Panc1 (cell line): Measurements from ENCODE around the gene RIOK2. TPM values are rescaled to one million over a fixed set of nuclear protein-coding genes. Genes with fewer than 3 reads are reported as not detected.

Experiments used
- ATAC-seq: fragments of 200-7000 bp; cut with Tn5 transposase; 2 replicates; pipeline ENCODE4 v1.9.1; 2020; ENCODE audit warnings: mild to moderate bottlenecking, moderate library complexity
- BruUV-seq: library from RNA; stranded (reverse); fragments of 400-500 nt; replicated peaks from 2 replicates; lab custom pipeline; 2021; lab: Mats Ljungman, UMichigan
- CTCF ChIA-PET: fragments of 300-600 bp; sonication (Branson Sonifier 250); formaldehyde crosslinking; loops from one replicate; lab custom pipeline; 2022; ENCODE audit warnings: antibody characterized with exemption; lab: Charles Lee
- POLR2A ChIA-PET: fragments of 300-600 bp; sonication (Branson Sonifier 250); formaldehyde crosslinking; loops from one replicate; lab custom pipeline; 2022; ENCODE audit warnings: antibody characterized with exemption; lab: Charles Lee
- DNase-seq: peaks from one replicate; pipeline ENCODE4 v3.0.0-alpha.2; 2010; ENCODE audit warnings: low read depth, low spot score
- H3K27ac ChIP-seq: 2 replicates; pipeline ENCODE4 v1.5.1; 2011; ENCODE audit warnings: mild to moderate bottlenecking, low read length, inconsistent platforms
- H3K27me3 ChIP-seq: fragments of 200-500 bp; sonication (Bioruptor generic); 2 replicates; pipeline ENCODE4 v1.6.0; 2014; ENCODE audit warnings: low read length, inconsistent platforms; ENCODE audit not compliant: control insufficient read depth, insufficient read depth
- H3K36me3 ChIP-seq: fragments of 200-500 bp; sonication (Bioruptor generic); 2 replicates; pipeline ENCODE4 v1.5.1; 2014; ENCODE audit warnings: inconsistent platforms, mild to moderate bottlenecking, low read length, moderate library complexity; ENCODE audit not compliant: control insufficient read depth, insufficient read depth
- H3K4me1 ChIP-seq: 2 replicates; pipeline ENCODE4 v1.5.1; 2011; ENCODE audit warnings: inconsistent platforms, mild to moderate bottlenecking, low read length, moderate library complexity; ENCODE audit not compliant: control insufficient read depth, insufficient read depth
- H3K4me3 ChIP-seq, 2 experiments: 2 replicates each; pipeline ENCODE4 v1.5.1; 2011 to 2012; ENCODE audit warnings: low read depth in 2 of 2, low read length in 2 of 2, mild to moderate bottlenecking in 2 of 2, inconsistent platforms in 1 of 2, moderate library complexity in 1 of 2
- H3K9me3 ChIP-seq: fragments of 200-500 bp; sonication (Bioruptor generic); 2 replicates; pipeline ENCODE4 v1.5.1; 2014; ENCODE audit warnings: low read depth, mild to moderate bottlenecking, inconsistent platforms, low read length, moderate library complexity; ENCODE audit not compliant: control insufficient read depth, insufficient read depth
- POLR2AphosphoS5 ChIP-seq: IDR thresholded peaks from 2 replicates; pipeline ENCODE4 v1.6.1; 2012; ENCODE audit warnings: mild to moderate bottlenecking, low read depth, low read length, moderate library complexity
- SIN3A ChIP-seq: IDR thresholded peaks from 2 replicates; pipeline ENCODE4 v1.6.1; 2012; ENCODE audit warnings: low read depth, mild to moderate bottlenecking, low read length, moderate library complexity, borderline replicate concordance; ENCODE audit not compliant: insufficient read depth
- TCF7L2 ChIP-seq: IDR thresholded peaks from 2 replicates; pipeline ENCODE4 v1.6.1; 2011; ENCODE audit warnings: mild to moderate bottlenecking, low read depth, low read length, inconsistent platforms
- in situ Hi-C: cut with HindIII; loops from 2 replicates; pipeline ENCODE4 v1.10.0; 2016; ENCODE audit warnings: low sequenced_read_pairs, low pct_unique_long_range_greater_than_20kb
- intact Hi-C: fragments of 100-400 bp; cut with micrococcal nuclease; formaldehyde crosslinking; loops from one replicate; pipeline ENCODE4 v1.10.0; 2022; ENCODE audit not compliant: unreplicated experiment
- total RNA-seq: library from RNA; stranded (reverse); gene quantifications from one replicate; pipeline ENCODE4 v1.2.1, GENCODE V29; 2021; ENCODE audit not compliant: unreplicated experiment
- TF ChIP-seq, protein P1 (sequence below), 2 experiments: IDR thresholded peaks; 2 replicates each; pipeline ENCODE4 v1.6.1; 2011 to 2012; ENCODE audit warnings: low read depth in 2 of 2, control low read depth in 1 of 2, low read length in 1 of 2, mild to moderate bottlenecking in 1 of 2, moderate library complexity in 1 of 2; ENCODE audit not compliant: insufficient read depth in 1 of 2
- TF ChIP-seq, protein P2 (sequence below): fragments of 450-650 bp; IDR thresholded peaks from 2 replicates; pipeline ENCODE4 v1.5.1; 2017; ENCODE audit warnings: mild to moderate bottlenecking

Gene RIOK2
- total RNA-seq, 1 experiment from 2014 or later, result 32.5 TPM

- Histone ChIP-seq H3K27me3 (peaks cover 6% of the 10 kb centered on the region), H3K36me3 (no peaks in the 10 kb centered on the region), H3K4me3 (no peak overlapping the region), H3K4me1 (no peaks in the 10 kb centered on the region), H3K27ac (no peak overlapping the region), H3K9me3 (no peaks in the 10 kb centered on the region)
- POLR2A ChIA-PET, result no interaction called here
- DNase-seq (no peak), ATAC-seq (no peak)
- intact Hi-C loops (no loop called here), in situ Hi-C loops (no loop called here)
- TF ChIP-seq, protein P1, sequence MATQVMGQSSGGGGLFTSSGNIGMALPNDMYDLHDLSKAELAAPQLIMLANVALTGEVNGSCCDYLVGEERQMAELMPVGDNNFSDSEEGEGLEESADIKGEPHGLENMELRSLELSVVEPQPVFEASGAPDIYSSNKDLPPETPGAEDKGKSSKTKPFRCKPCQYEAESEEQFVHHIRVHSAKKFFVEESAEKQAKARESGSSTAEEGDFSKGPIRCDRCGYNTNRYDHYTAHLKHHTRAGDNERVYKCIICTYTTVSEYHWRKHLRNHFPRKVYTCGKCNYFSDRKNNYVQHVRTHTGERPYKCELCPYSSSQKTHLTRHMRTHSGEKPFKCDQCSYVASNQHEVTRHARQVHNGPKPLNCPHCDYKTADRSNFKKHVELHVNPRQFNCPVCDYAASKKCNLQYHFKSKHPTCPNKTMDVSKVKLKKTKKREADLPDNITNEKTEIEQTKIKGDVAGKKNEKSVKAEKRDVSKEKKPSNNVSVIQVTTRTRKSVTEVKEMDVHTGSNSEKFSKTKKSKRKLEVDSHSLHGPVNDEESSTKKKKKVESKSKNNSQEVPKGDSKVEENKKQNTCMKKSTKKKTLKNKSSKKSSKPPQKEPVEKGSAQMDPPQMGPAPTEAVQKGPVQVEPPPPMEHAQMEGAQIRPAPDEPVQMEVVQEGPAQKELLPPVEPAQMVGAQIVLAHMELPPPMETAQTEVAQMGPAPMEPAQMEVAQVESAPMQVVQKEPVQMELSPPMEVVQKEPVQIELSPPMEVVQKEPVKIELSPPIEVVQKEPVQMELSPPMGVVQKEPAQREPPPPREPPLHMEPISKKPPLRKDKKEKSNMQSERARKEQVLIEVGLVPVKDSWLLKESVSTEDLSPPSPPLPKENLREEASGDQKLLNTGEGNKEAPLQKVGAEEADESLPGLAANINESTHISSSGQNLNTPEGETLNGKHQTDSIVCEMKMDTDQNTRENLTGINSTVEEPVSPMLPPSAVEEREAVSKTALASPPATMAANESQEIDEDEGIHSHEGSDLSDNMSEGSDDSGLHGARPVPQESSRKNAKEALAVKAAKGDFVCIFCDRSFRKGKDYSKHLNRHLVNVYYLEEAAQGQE (IDR thresholded peaks at IDR 0.05; ENCODE audit: insufficient read depth in 1 of 2, low read depth in 2 of 2, low read length in 1 of 2), result no peak
- CTCF ChIA-PET, result no interaction called here
- no TSS peak for BruUV-seq
These were observed 51.8 kb downstream of the RIOK2 start for GRCh38 chr5:97131139-97131710.

DNA sequence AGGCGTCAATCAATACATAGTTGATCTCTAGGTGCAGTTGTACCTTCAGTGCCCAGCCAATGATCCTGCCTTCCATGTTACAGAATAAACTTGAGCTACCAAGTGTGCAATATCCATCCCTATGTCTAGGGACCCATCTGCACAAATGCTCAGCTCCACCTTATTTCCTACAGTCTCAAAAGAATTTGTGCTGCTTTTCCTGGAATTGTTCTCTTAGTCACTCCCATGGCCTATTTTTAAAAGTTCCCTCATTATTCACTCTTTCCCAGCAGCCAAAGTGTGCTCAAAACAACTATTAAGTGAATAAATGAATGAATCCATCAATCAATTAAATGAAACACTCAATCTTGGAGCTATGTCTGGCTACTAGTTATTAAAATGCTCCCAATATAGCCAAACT lies 55.3 kb downstream of the RIOK2 start:
- ChIA-PET POLR2A (no interaction called here), CTCF (no interaction called here)
- no TSS peak for BruUV-seq
- TF ChIP-seq SIN3A (no peak), TCF7L2 (no peak), POLR2AphosphoS5 (no peak)
- TF ChIP-seq, protein P2, sequence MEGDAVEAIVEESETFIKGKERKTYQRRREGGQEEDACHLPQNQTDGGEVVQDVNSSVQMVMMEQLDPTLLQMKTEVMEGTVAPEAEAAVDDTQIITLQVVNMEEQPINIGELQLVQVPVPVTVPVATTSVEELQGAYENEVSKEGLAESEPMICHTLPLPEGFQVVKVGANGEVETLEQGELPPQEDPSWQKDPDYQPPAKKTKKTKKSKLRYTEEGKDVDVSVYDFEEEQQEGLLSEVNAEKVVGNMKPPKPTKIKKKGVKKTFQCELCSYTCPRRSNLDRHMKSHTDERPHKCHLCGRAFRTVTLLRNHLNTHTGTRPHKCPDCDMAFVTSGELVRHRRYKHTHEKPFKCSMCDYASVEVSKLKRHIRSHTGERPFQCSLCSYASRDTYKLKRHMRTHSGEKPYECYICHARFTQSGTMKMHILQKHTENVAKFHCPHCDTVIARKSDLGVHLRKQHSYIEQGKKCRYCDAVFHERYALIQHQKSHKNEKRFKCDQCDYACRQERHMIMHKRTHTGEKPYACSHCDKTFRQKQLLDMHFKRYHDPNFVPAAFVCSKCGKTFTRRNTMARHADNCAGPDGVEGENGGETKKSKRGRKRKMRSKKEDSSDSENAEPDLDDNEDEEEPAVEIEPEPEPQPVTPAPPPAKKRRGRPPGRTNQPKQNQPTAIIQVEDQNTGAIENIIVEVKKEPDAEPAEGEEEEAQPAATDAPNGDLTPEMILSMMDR, result no peak
- TF ChIP-seq, protein P1 (IDR thresholded peaks at IDR 0.05; ENCODE audit: insufficient read depth in 1 of 2, low read depth in 2 of 2, low read length in 1 of 2), result no peak
- intact Hi-C loops, result no loop called here
- DNase-seq (no peak), ATAC-seq (no peak)
- Histone ChIP-seq H3K9me3 (no peaks in the 10 kb centered on the region), H3K4me1 (no peaks in the 10 kb centered on the region), H3K36me3 (no peaks in the 10 kb centered on the region), H3K27me3 (peaks cover 20% of the 10 kb centered on the region), H3K4me3 (no peak overlapping the region), H3K27ac (no peak overlapping the region)
- in situ Hi-C loops, result no loop called here
